H4 (cell line): ENCODE results near the gene PEX11A. TPM values are rescaled to one million over a fixed set of nuclear protein-coding genes. Genes with fewer than 3 reads are reported as not detected.
"Not testable (repeated sequence)": the region's sequence is repeated elsewhere in the genome, so short reads cannot be mapped to it uniquely, and the experiment has no call there.

Experiments
- DNase-seq: peaks from one replicate; pipeline ENCODE4 v3.0.0-alpha.2; 2015; ENCODE audit warnings: low spot score
- total RNA-seq: library from RNA; depleted of rRNA; stranded (reverse); fragments of >200 nt; shearing (Covaris generic); gene quantifications from 2 replicates; pipeline ENCODE4 v1.2.3, GENCODE V29; 2014; rRNA removed

The PEX11A gene, protein sequence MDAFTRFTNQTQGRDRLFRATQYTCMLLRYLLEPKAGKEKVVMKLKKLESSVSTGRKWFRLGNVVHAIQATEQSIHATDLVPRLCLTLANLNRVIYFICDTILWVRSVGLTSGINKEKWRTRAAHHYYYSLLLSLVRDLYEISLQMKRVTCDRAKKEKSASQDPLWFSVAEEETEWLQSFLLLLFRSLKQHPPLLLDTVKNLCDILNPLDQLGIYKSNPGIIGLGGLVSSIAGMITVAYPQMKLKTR
- total RNA-seq = 7.2 and 13.3 TPM in 2 replicates

DNA sequence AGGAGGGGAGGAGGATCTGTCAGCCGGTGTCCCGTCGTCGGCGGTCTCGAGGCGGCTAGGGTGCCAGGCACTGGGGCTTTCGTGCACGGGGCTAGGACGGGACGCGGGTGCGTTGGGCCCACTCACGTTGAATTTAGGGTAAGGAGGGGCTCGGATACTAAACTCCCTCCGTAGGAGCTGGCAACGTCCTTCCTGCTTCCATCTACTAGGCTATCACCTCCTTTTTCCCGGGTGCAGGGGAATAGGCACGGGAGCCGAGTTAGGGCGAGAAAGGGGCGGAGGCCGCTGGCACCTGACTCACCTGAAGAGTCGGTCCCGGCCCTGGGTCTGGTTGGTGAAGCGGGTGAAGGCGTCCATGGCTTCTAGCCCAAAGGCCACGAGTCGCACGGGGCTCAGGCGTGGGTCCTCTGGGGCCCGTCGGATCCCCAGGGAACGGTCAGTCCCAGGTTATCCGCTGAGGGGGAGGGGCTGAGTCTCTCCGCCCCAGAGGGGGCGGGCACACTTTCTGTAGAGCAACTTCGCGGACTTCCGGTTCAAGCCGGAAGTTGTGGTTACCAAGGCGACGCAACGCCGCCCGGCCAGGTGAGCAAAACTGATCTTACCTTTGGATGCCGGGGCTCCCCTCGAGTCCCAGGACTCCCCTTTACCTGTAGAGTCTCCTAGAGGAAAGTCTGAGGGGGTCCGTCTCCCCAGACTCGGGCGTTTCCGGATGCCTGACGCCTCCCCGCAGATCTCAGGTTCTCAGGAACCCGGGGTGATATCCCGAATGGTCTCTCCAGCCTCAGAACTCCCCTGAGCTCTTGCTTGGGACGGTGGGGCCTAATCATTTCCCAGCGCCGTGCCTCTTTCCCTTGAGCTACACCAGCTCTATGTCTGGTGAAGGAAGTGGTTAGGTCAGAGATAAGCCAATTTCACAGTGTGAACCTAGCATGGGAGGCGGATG lies at the start of gene PEX11A, which contains the start of gene WDR93:
Gene PEX11A (minus strand): TSS at position 479 of the 943 bp plus-strand sequence. CDS start 122 bp downstream, at position 357.
Gene WDR93 (plus strand): TSS at position 536 of the 943 bp plus-strand sequence. CDS start 10,936 bp downstream, outside the sequence.
- DNase-seq = peak; percentile 63

DNA sequence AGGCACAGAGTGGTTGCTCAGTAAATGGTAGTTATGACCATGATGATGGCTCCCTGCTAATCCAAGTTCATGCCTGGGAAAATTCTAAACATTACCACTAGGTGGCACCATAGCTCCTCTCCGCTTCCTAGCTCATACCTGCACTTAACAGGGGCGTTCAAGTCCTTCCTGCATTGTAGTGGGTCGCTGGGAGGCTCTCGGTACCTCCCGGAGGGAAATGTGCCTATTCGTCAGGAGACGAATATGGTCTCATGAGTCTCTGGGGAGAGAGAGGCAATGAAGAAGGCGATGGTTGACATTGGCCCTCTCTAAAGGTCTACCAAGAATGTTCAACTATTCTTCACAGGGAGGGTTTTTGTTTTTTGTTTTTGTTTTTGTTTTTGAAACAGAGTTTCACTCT lies 49.6 kb upstream of the PEX11A start:
- DNase-seq = peak; percentile 66

DNA sequence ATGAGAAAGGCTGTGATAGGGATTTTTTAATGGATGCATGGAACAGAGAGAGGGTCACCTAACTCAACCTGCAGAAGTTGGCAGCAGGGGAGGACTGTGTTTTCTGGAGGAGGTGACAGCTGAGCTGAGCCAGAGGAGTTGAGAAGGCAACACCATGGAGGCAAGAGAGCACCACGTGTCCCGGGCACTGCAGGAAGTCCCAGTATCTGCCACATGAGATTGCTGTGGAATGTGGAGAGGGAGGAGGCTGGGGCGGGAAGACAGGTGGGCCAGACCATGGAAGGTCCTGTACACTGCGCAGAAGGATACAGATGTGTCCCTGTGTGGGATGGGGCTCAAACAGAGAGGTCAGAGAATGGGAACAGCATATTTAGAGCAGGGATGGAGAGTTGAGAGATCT lies 45.2 kb upstream of the PEX11A start:
- no peak for DNase-seq

DNA sequence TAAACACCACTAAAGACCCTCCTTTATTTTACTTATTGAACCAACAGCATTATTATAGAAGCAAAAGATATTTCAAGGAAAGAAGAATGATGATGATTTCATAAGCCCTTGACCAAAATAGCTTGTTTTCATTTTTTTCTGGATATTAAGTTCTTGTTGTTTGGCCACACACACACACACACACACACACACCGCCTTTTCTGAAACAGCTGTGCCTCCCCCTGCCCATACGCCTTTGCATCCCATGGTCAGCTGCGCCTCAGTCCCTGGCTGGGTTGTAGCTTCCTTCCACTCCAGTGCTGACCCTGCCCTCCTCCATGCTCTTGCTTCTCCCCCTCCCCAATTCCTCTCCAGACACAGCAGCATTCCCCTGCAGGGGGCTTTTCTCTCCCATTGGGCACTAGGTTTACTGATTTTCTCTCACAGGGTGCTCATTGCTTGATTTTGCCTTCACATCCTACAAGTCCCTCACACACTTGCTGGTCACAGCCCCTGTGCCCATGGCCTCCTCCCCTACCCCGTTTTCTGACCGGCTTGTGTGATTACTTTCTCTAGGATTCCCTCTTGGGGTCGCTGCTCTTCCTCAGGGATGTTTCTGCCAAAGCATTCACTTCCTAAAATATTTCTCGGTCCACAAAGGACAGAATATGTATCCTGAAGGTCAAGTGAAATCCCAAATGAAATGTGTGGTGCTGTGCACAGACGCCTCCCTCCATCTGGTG lies 42.1 kb upstream of the PEX11A start:
- DNase-seq = no peak

DNA sequence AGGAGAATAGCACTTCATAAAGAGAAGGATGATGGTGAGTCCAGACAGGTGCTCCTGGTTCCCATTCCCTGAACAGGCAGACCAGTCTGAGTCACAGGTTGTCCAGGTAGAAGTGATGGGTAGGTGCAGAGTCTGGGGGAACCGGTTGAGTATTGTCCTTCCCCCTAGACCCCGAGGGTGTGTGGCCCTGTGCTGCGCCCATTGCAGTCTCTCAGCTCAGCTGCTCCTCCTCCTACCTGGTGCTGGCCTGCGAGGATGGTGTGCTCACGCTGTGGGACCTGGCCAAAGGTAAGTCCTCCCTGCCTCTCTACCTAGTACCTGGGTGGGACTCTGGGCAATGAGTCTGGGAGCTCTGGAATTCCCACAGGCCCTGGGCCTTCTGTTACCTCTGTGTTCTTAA lies 40.7 kb upstream of the PEX11A start:
- no peak for DNase-seq

DNA sequence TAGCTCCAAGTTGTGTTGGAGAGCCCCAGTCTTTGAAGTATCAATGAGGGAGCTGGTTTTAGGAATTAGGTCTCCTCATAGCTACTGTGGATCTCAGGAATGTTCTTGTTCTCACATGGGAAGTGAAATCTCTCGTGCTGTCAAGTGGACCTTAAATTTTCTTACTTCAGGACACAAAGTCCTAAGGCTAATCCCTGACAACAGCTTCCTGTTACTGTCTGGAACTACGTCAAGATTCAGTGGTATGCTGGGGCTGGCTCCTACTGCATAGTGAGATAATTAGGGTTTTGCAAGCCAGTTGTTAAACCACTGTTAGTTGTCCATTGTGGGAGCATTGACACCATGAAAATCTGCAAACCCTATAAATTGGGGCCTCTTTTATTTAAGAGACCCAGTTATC lies 37.7 kb upstream of the PEX11A start:
- no peak for DNase-seq

DNA sequence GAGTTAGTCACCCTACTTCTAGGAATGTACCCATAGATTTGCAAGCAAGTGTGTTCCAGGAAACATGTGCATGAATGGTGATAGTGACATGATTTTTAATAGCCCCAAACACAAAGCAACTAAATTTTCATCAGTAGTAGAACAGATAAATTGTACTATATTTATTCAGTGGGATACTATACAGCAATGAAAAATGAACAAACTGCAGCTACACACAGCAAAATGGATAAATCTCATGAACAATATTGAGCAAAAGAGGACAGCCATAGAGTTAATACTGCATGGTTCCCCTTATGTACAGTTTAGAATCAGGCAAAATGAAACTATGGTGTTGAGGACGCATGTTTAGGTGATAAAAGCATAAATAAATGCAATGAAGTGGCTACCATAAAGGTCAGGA lies 34.5 kb upstream of the PEX11A start:
- no peak for DNase-seq

DNA sequence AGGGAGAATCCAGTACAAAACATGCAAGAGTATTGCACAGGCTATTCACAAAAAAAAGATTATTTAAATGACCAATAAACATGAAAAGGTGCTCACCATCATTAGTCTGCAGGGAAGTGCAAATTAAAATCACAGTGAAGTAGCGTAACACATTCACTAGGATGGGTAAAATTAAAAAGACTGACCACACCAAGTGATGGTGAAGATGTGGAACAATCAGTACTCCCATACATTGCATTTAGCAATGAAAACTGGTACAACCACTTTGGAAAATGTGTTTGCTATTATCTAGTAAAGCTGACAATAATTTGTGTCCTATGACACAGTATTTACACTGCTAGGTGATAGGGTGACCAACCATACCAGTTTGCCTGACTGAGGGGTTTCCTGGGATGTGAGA lies 34.1 kb upstream of the PEX11A start:
- no peak for DNase-seq

DNA sequence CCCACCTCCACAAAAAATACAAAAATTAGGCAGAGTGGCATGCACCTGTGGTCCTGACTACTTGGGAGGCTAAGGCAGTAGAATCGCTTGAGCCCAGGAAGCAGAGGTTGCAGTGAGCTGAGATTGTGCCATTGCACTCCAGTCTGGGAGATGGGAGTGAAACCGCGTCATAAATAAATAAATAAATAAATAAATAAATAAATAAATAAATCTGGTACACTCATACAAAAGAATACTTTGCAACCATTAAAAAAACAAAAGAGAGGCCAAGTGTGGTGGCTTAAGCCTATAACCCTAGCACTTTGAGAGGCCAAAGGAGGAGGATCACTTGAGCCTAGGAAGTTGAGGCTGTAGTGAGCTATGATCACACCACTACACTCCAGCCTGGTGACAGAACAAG lies 32.5 kb upstream of the PEX11A start:
- DNase-seq = no peak

DNA sequence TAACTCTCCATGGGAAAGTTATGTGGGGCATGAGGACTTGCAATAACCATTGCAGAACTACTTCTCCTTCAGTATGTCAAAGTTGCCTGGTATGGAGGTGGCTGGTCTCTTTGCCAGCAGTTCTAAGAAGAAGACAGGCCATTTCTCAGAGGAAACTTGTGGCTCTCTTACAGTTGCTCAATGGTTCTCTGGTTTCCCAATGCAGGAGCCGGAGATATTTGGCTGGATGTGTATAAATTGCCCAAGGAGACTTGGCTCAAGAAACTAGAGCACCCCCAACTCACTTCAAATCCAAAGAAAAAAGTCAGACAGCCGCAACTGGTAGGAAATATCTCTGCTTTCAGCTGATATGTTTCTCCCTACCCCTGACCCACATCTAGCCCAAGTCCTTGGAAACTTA lies 24.2 kb upstream of the PEX11A start:
- no peak for DNase-seq

DNA sequence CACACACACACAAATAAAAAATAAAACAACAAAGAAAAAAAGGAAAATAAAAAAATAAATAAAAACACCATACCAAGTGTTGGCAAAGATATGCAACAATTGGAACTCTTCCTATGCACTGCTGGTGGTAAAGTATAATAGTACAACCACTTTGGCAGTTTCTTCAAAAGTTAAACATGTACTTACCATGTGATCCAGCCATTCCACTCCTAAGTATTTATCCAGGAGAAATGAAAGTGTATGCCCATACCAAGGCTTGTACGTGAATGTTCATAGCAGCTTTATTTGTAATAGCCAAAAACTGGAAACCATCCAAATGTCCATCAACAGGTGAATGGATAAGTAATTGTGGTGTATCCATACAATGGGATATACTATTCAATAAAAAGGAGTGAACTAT lies 17.0 kb upstream of the PEX11A start:
- DNase-seq = no peak

DNA sequence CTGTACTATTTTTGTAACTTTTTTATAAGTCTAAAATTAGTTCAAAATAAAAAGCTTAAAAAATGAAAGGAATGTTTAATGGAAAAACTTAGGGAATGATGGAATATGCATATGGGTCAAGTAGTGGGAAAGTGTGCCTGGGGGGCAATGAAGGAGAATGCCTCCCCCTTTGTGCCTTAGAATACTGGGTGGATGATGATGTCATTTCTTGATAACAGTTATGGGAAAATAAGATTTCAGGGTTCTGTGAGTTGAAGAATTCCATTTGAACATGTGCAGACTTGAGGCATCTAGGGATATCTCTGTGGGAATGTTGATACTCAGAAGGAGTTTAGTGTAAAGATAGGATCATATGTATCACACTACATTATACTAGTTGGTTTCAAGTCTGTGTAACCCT lies 13.9 kb upstream of the PEX11A start:
- no peak for DNase-seq

DNA sequence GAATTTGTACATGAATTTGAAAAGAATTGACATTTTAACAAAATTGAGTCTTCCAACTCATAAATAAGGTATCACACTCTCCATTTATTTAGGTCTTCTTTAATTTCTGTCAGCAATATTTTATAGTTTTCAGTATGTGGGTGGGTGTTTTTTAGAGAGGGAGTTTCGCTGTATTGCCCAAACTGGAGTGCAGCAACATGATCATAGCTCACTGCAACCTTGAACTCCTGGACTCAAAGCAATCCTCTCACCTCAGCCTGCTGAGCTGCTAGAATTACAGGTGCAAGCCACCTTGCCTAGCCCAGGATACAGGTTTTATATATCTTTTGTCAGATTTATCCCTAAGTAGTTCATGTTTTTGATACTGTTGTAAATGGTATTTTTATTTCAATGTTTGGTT lies 4.6 kb upstream of the PEX11A start:
- DNase-seq = no peak

DNA sequence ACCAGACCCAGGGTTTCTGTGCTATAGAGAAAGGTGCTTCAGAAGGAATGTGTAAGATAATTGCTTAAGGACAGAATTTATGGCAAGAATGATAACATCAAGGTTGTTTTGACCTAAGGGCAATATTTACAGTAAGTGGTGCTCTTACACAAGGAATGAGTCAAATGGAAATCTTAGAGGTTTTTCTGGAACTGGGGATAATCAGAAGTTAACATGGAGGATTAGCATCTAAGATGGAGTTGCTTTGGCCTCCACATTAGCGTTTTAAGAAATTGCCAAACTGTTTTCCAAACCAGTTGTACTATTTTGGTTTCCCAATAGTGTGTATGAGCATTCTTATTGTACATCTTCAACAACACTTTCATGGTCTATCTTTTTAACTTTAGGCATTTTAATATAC lies 3.1 kb upstream of the PEX11A start:
- no peak for DNase-seq

DNA sequence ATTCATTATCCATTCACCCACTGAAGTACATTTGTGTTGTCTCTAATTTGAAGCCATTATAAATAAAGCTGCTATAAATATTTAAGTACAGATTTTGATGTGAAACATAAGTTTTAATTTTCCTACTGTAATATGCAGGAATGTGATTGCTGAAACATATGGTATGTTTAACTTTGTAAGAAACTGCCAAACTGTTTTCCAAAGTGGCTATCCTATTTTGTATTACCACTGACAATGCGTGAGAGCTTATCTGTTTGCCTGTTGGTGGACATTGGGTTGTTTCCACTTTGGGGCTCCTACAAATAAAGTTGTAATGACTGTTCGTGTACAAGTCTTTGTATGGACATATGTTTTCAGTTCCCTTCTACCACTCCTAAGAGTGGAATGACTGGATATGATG lies 2.5 kb upstream of the PEX11A start:
- no peak for DNase-seq

DNA sequence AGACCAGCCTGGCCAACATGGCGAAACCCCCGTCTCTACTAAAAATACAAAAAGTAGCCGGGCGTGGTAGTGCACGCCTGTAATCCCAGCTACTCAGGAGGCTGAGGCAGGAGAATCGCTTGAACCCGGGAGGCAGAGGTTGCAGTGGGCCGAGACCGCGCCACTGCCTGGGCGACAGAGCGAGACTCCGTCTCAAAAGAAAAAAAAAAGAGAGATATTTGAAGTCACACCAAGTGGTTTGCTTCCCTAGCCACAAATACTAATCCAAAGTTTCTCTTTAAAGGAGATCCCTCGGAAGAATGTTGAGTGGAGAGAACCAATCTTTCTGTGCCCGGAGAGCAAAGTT lies 651 bp downstream of the PEX11A start:
- DNase-seq = not testable (repeated sequence)

DNA sequence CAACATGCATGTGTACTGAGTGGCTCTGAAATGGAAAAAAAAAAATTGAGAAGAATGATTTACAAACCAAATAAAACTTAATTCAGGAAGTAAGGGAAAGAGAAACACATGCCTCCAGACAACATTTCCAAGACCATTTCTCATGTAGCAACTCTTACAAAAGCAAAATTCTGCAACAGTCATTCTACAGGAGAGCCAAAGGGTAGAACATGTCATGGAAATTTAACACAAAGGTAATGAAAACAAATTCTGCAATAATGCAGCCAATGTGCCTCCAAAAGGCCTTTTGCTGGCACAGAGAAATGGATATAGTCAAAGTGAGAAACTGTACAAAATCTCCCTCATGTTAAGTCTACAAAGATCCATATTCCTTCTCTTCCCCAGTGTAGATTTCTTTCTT lies 4.0 kb downstream of the PEX11A start:
- DNase-seq = no peak

DNA sequence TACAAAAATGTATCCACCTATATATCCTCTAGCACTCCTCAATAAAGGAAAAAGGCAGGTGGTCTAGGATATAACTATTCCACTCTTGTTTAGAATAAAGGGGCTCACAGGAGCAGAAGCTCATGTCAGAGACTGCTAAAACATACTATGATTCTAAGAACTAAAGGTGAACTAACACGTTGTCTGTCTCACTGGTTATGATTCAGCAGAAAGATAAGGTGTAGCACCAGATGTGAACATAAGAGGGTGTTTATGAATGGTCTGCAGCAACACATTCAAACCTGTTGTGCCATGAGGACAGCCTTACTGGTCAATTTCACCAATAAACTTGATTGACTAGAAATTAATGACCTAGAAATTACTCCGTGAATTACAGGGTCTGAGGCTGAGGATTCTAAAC lies 4.6 kb downstream of the PEX11A start:
- DNase-seq = no peak

DNA sequence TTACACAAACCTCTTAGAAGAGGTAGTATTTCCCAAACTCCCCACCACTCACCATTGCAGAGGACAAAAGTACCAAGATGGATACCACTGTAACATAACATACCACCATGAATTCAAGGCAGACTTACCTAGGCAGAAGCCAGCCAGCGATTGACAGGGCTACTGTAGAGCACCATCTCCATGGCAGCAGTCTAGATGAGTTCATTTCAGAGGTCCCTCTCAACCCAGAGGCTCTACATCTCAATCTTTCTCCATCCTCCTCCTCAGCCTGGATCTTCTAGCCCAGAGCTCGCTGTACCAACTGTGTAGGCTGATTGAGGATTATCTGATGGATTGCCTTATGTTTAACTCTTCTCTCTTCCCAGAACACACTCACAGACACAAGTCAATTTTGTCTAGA lies 9.4 kb downstream of the PEX11A start:
- DNase-seq = no peak

DNA sequence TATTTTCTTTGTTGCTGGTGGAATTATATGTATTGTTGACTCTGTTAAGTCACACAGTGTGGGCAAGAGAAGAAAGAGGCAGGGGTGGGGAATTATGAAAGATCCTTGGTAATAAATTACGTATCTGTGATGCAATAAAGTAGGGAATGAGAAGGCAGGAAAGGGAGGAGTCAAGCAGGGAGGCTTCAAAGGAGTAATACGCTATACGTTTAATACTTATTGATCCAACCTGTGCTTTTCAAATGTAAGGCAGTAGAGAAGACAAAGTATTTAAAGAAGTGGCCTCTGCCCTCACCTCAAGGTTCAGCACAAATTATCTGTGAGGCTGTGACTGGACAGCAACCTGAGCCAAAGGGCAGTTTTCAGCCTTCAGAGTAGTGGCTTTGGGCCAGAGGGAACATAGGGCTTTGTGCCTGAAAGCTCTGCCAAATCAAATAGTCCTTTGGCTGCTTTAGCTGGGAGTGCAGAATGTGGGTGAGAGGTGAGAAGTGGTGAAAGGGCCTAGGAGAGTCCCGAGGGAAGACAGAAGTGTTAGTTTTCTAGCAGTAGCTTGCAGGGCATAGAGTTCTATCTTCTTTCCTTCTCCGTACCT lies 10.2 kb downstream of the PEX11A start:
- DNase-seq = no peak

DNA sequence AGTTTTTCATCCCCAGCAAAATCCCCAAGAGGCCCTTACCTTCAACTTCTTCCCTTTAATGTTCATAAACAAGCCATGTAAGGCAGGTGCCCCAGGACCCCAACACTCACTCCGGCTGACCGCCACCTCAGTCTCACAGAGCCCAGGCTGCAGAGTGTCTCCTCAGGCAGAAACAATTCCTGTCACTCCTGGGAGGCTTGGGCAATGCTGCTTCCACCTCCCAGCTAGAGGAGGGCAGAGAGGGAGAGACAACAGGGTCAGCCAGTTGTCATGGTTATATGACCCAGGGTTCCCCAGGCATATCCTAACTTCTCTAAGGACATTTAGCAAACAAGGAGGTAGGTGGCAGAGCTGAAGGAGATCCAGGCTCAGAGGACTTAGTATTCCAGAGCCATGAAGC lies 11.3 kb downstream of the PEX11A start, which contains the start of gene PLIN1:
Gene PLIN1 (minus strand): TSS at position 156 of the 400 bp plus-strand sequence. CDS start 1,878 bp downstream, outside the sequence.
- DNase-seq = no peak

DNA sequence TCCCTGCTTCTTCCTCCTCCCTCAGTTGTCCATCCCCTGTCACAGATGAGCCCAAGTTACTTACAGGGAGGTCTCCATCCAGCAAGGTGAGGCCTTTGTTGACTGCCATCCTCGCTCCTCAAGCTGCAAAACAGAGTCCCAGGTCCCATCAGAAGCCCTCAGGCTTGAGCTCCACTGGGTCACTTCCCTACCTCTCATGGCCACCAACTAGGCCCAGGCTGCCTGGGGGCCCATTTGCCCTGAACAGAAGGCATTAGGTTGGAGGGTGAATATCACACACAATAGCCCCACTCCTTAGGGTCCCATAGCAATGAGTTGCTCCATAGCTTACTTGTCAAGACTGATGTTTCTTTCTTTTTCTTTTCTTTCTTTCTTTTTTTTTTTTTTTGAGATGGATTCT lies 13.2 kb downstream of the PEX11A start:
- no peak for DNase-seq
